GM12801 (cell line): ENCODE data around the gene NPAS2.

ENCODE experiments used
- CTCF ChIP-seq: IDR thresholded peaks from one replicate; pipeline ENCODE4 v1.5.1; 2011; ENCODE audit warnings: control low read depth; ENCODE audit not compliant: insufficient read length; ENCODE audit errors: extremely low read depth

The NPAS2 gene

GRCh38 chr2:100906131-100906530 is 86.2 kb downstream of the NPAS2 start:
- no peak for TF ChIP-seq CTCF

GRCh38 chr2:100906679-100907078 is 86.7 kb downstream of the NPAS2 start:
- TF ChIP-seq CTCF: no peak

- no peak for TF ChIP-seq CTCF
These were observed 87.9 kb downstream of the NPAS2 start for GRCh38 chr2:100907832-100908231.

- TF ChIP-seq CTCF: no peak
These were observed 89.7 kb downstream of the NPAS2 start for GRCh38 chr2:100909534-100910081.

GRCh38 chr2:100910111-100910510 is 90.2 kb downstream of the NPAS2 start:
- TF ChIP-seq CTCF: no peak

GRCh38 chr2:100919316-100919715 is 99.4 kb downstream of the NPAS2 start:
- no peak for TF ChIP-seq CTCF

GRCh38 chr2:100921685-100922161 is 101.8 kb downstream of the NPAS2 start:
- TF ChIP-seq CTCF: no peak
